ENCODE results near the gene KLHL35.
"Not testable (repeated sequence)": the region's sequence is repeated elsewhere in the genome, so short reads cannot be mapped to it uniquely, and the experiment has no call there.

Gene KLHL35

GRCh38 chr11:75422248-75423231 lies 10.5 kb downstream of the KLHL35 start:
- DNase-seq, result peak; percentile 68

- no peak for DNase-seq
These were observed 11.1 kb downstream of the KLHL35 start for GRCh38 chr11:75421902-75422247.

DNA sequence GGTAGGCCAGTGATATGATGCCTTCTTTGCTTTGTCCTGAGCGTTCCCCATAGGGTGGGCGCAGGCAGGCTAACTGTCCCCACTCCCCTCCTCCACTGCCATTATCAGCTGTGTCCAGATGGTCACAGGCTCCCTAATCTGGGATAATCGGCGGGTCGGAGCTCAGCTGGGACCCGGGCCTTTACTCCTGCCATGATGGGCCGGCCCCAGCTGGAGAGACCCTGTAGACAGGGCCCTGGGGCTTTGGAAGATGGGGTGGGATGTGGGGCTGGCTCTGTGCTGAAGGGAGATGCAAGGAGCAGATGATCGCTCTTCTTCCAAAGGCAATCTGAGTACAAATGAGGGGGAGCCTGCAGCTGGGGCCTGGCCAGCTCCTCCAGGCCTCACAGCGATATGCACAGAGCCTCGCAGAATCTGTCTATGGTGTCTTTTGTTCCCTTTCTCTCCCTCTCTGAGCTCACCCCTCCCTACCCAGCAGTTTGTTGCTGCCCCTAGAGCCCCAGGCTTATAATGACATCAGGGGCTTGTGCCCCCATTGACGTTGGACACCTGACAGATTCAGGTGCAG lies 11.9 kb downstream of the KLHL35 start:
- no peak for DNase-seq

- DNase-seq, result no peak
These were observed 12.6 kb downstream of the KLHL35 start for GRCh38 chr11:75420224-75421034.

- no peak for DNase-seq
These were observed 19.1 kb downstream of the KLHL35 start for GRCh38 chr11:75413864-75414263.

DNA sequence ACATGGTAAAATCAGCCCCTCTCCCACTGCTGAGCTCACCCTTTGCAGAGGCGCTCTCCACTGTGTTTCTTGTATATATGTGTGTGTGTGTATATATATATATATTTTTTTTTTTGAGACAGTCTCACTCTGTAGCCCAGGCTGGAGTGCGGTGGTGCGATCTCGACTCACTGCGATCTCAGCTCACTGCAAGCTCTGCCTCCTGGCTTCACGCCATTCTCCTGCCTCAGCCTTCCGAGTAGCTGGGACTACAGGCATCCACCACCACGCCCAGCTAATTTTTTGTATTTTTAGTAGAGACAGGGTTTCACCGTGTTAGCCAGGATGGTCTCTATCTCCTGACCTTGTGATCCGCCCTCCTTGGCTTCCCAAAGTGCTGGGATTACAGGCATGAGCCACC lies 19.9 kb downstream of the KLHL35 start:
- DNase-seq, result not testable (repeated sequence)

DNA sequence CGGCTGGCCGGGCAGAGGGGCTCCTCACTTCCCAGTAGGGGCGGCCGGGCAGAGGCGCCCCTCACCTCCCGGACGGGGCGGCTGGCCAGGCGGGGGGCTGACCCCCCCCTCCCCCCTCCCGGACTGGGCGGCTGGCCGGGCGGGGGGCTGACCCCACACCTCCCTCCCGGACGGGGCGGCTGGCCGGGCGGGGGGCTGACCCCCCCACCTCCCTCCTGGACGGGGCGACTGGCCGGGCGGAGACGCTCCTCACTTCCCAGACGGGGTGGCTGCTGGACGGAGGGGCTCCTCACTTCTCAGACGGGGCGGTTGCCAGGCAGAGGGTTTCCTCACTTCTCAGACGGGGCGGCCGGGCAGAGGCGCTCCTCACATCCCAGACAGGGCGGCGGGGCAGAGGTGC lies 23.0 kb downstream of the KLHL35 start:
- not testable (repeated sequence) for DNase-seq

DNA sequence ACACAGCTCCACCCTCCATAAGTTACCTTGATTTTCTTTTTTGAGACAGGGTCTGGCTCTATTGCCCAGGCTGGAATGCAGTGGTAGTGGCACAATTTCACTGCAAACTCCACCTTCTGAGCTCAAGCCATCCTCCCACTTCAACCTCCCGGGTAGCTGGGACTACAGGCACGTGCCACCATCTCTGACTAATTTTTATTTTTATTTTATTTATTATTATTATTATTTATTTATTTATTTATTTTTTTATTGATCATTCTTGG lies 24.1 kb downstream of the KLHL35 start:
- DNase-seq, result no peak

- DNase-seq, result no peak
These were observed 26.6 kb downstream of the KLHL35 start for GRCh38 chr11:75406338-75406777.

DNA sequence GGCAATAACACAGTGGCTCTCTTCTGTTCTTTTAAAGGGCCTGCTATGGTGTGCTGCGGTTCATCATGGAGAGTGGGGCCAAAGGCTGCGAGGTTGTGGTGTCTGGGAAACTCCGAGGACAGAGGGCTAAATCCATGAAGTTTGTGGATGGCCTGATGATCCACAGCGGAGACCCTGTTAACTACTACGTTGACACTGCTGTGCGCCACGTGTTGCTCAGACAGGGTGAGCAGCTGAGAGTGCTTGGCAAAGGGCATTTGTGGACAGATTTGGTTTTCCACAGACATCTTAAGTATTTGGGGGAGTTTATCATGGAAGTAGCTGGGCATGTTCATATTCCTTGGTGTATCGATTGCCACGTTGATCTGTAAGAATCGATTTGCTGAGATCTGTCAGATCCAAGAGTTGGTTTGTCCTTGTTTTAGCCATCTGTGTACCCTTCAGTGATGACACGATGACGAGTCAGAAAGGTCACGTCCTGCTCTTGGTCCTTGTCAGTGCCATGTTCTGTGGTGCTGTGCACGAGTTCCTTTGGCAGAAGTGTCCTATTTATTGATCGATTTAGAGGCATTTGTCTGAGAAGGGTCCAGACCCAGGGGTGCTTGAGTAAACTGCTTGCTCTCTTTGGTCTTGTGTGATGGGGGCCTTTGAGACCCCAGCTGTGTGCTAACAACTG lies 28.9 kb downstream of the KLHL35 start:
- no peak for DNase-seq

- DNase-seq, result no peak
These were observed 30.0 kb downstream of the KLHL35 start for GRCh38 chr11:75403037-75403436.

DNA sequence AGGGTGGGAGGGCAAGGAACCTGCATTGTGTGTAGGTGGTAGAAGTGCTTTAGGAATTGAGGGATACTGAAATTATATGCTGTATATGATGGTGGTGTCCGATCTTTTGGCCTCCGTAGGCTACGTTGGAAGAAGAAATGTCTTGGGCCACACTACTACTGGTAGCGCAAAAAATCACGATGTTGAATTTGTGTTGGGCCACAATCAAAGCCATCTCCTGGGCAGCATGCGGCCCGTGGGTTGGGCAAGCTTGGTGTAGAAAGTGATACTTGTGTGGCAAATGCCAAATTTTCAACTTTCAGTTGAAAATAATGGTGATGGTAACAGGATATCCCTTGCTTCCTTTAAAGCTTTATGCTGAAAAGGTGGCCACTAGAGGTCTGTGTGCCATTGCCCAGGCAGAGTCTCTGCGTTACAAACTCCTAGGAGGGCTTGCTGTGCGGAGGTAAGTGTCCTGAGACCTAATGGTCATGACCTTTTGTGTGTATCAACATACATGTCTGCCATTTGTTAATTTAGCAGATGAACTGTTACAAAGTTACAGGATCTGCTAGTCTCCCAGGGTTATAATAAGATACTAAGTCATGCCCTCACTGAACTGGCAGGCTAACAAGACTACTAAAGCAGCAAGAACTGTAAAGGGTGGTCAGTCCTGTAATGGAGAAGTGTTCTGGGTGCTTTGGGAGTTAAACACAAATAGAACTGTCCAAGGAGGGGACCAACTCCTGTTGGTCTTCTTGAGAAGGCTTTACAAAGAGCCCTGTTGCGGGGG lies 30.8 kb downstream of the KLHL35 start:
- DNase-seq, result no peak

DNA sequence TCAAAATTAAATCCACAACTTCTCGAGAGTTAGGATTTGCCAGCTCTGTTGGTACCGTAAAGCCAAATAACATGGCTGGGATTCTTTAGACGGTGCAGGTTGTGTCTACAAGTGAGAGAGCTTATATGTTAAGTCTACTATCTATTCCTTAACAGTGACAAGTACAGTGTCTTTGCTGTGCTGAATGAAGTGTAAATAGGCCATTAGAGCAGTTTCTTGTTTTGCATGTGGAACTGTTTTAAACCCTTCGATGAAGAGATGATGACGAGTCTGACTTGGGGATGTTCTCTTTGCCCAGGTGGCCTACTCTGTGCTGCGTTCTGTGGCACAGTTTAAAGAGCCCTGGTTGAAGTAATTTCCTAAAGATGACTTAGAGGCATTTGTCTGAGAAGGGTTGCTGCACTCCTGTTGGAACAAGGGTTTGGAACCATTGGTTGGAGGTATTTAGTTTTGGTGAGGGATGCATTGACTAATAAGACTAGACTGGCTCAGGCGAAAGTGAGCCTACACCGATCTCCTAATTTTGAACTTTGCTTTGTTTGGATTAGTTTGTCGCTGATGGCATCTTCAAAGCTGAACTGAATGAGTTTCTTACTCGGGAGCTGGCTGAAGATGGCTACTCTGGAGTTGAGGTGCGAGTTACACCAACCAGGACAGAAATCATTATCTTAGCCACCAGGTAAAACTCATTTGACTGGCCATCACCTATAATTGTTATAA lies 32.7 kb downstream of the KLHL35 start:
- DNase-seq, result no peak

- DNase-seq, result peak; percentile 98
These were observed 33.5 kb downstream of the KLHL35 start, which contains the start of gene RPS3 for GRCh38 chr11:75399344-75400145. RPS3 (plus strand) TSS chr11:75399518; CDS start chr11:75399548, 30 bp downstream.

- DNase-seq, result no peak
These were observed 34.1 kb downstream of the KLHL35 start for GRCh38 chr11:75398906-75399305.

DNA sequence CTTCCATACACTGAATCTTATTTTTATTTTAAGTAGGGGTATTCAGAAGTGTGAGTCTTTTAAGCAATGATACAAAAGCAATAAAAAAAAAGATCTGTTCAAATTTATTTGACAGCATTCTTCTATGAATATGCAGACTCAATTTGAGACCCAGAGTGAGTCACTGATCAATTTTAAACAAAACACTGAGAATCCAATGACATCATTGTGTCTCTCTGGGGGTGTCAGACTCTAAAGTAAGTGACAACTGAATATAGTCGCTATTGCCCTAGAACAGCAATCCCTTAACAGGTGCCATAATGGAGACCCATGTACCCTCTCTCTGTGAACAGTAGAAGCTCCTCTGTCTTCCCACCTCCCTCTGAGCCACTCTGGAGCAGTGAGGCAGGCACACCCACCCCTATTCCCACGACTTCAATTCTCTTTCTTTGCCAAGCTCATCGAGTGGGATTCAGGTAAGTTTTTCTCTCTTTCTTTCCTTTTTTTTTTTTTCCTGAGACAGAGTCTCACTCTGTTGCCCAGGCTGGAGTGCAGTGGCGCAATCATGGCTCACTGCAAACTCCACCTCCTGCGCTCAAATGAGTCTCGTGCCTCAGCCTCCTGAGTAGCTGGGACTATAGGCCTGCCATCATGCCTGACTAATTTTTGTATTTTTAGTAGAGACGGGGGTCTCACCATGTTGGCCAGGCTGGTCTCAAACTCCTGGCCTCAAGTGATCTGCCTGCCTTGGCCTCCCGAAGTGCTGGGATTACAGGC lies 38.7 kb downstream of the KLHL35 start:
- DNase-seq, result no peak

GRCh38 chr11:75389925-75390324 lies 43.1 kb downstream of the KLHL35 start:
- DNase-seq, result no peak

- no peak for DNase-seq
These were observed 43.8 kb downstream of the KLHL35 start for GRCh38 chr11:75389276-75389605.

GRCh38 chr11:75388386-75389275 lies 44.4 kb downstream of the KLHL35 start:
- peak; percentile 89 for DNase-seq
